Putamen (tissue), 1 donor: ENCODE measurements around the gene GZF1.
"Not testable (repeated sequence)": the region's sequence is repeated elsewhere in the genome, so short reads cannot be mapped to it uniquely, and the experiment has no call there.

Experiments
- DNase-seq: peaks from one replicate; pipeline ENCODE4 v3.0.0-alpha.2; 2016; ENCODE audit warnings: low spot score

The GZF1 gene

GRCh38 chr20:23346002-23346401, 16.0 kb upstream of the GZF1 start:
- no peak for DNase-seq

GRCh38 chr20:23347791-23348190, 14.2 kb upstream of the GZF1 start:
- no peak for DNase-seq

GRCh38 chr20:23348510-23348909, 13.5 kb upstream of the GZF1 start:
- DNase-seq: not testable (repeated sequence)

GRCh38 chr20:23349338-23350195, 12.4 kb upstream of the GZF1 start:
- no peak for DNase-seq

GRCh38 chr20:23350196-23350903, 11.6 kb upstream of the GZF1 start, which contains the start of gene NXT1:
Gene NXT1 (plus strand): TSS chr20:23350791. CDS start chr20:23354042, 3,251 bp downstream.
- peak; percentile 98 for DNase-seq

GRCh38 chr20:23350904-23351838, 10.8 kb upstream of the GZF1 start:
- DNase-seq: peak; percentile 34

- no peak for DNase-seq
Measured at GRCh38 chr20:23356203-23356602, 5.8 kb upstream of the GZF1 start.

- DNase-seq: peak; percentile 98
Measured at GRCh38 chr20:23357767-23358562, 4.0 kb upstream of the GZF1 start.

GRCh38 chr20:23358563-23358906, 3.4 kb upstream of the GZF1 start:
- DNase-seq: peak; percentile 23

GRCh38 chr20:23358923-23359593, 2.9 kb upstream of the GZF1 start:
- no peak for DNase-seq

GRCh38 chr20:23360531-23360930, 1.5 kb upstream of the GZF1 start:
- no peak for DNase-seq

- DNase-seq: no peak
Measured at GRCh38 chr20:23361119-23361475, 885 bp upstream of the GZF1 start.

- peak; percentile 22 for DNase-seq
Measured at GRCh38 chr20:23362392-23363256, 642 bp downstream of the GZF1 start.

- no peak for DNase-seq
Measured at GRCh38 chr20:23363257-23363649, 1.3 kb downstream of the GZF1 start.

GRCh38 chr20:23365390-23366165, 3.6 kb downstream of the GZF1 start:
- no peak for DNase-seq

GRCh38 chr20:23366384-23366783, 4.4 kb downstream of the GZF1 start:
- no peak for DNase-seq

GRCh38 chr20:23367770-23368169, 5.8 kb downstream of the GZF1 start:
- DNase-seq: no peak

- no peak for DNase-seq
Measured at GRCh38 chr20:23368316-23369071, 6.5 kb downstream of the GZF1 start.
